Stimulated activated CD4-positive, alpha-beta T cell treated with anti-CD3 and anti-CD28 coated beads, TNF-alpha, amount 100 ng/mL, for 48 hours (primary cell): Measurements from ENCODE around the gene BHLHA9.
"Not testable (repeated sequence)": the region's sequence is repeated elsewhere in the genome, so short reads cannot be mapped to it uniquely, and the experiment has no call there.

ENCODE experiments used
- DNase-seq, 3 donors: peaks; one replicate each; pipeline ENCODE4 v3.0.0-alpha.2; 2020; ENCODE audit warnings: low read depth in 3 of 3

Gene BHLHA9

DNA sequence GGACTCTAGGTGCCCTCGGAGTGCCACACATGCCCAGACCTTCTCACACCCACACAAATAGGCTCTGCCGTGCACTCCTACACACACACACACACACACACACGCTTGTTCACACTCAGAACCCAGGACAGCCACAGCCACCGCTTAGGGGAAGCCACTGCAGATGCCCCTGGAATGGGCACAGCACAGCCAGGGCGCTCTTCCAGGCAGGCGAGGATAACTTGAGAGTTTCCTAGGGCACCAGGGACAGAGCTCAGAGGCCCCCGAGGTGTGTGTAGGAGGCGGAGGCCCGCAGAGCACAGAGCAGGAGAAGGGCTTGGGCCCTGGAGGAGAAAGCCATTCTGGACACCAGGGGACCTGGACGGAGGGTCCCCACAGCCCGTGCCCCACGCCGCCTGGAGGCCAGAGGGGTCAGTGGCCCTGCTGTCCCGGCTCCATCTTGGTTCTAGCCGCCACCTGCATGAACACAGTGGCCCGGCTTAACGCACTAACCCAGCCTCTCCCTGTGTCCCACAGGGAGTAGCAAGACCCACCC lies 30.2 kb downstream of the BHLHA9 start:
- DNase-seq: no peak

GRCh38 chr17:1301546-1301945 lies 31.3 kb downstream of the BHLHA9 start:
- no peak for DNase-seq

DNA sequence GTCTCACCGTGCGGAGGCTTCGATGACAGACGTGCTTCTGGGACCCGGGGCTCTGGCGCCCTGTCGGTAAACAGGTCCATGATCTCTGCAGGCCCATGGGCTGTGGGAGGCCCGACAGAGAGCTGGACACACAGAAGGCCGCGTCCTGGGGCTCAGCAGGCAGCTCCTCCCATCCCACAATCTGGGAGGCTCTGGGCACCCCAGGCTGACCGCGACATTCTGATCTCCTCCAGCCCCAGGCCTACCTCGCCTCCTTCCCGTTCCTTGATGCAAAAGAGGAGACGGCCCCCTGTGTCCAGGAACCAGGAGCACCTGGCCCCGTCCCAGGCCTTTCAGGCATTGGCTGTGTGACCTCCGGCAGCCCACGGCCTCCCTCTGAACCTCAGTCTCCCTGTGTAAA lies 32.5 kb downstream of the BHLHA9 start:
- DNase-seq: no peak

GRCh38 chr17:1304522-1304921 lies 34.3 kb downstream of the BHLHA9 start:
- no peak for DNase-seq

DNA sequence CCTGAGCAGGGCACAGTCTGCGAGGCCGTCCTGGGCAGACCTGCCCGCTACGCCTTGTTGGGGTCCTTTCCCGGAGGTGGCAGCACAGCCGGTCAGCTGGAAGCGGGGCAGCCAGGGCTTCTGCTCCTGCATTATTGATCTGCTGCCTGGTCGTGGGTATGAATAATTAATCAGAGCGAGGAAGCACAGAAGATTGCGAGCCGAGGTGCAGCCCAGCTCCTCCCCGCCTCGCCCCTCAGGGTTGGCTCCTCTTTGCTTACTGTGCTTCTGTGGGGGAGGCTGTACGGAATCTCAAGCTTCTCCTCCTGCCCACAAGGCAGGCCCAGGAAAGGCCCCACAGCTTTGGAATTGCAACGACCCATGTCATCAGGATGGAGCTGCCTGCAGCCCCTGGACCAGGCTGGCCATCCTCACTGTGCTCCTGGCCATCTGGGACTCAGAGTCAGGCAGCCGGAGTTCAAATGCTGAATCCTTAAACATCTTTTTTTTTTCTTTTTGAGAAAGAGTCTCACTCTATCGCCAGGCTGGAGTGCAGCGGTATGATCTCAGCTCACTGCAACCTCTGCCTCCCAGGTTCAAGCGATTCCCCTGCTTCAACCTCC lies 34.8 kb downstream of the BHLHA9 start:
- no peak for DNase-seq

GRCh38 chr17:1307829-1308228 lies 37.6 kb downstream of the BHLHA9 start:
- not testable (repeated sequence) for DNase-seq

GRCh38 chr17:1312261-1312870 lies 42.1 kb downstream of the BHLHA9 start:
- no peak for DNase-seq

GRCh38 chr17:1313270-1314005 lies 43.2 kb downstream of the BHLHA9 start:
- DNase-seq: no peak

DNA sequence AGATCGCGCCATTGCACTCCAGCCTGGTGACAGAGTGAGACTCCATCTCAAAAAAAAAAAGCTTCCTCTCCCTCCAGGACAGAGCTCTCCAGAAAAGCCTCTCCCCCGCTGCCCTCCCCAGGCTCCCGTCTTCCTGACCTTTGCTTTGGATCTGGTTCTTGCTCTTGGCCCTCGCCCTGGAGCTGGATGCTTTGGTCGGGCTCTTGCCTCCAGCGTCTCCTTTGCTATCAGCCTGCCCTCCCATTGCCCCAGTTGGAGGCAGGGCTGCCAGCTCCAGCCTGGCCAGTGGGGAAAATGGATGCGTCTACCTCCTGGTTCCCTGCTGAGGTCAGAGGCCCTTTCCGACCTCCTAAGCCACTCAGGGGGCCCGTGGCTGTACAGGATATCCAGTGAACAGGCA lies 45.2 kb downstream of the BHLHA9 start:
- DNase-seq: no peak

- no peak for DNase-seq
Measured at GRCh38 chr17:1315891-1316403, 45.7 kb downstream of the BHLHA9 start.
